GM06990 (cell line): Measurements from ENCODE around the gene MAGEA11.
"Not testable (repeated sequence)": the region's sequence is repeated elsewhere in the genome, so short reads cannot be mapped to it uniquely, and the experiment has no call there.

Experiments
- DNase-seq: peaks from one replicate; pipeline ENCODE4 v3.0.0-alpha.2; 2011; ENCODE audit not compliant: insufficient read length; ENCODE audit errors: extremely low read depth
- H3K27me3 ChIP-seq: replicated peaks from 2 replicates; pipeline ENCODE4 v1.6.0; 2011; ENCODE audit warnings: low read length; ENCODE audit not compliant: control insufficient read depth, insufficient read depth
- H3K36me3 ChIP-seq: 2 replicates; pipeline ENCODE4 v1.5.1; 2011; ENCODE audit warnings: low read length; ENCODE audit not compliant: control insufficient read depth, insufficient read depth
- H3K4me3 ChIP-seq: replicated peaks from 2 replicates; pipeline ENCODE4 v1.5.1; 2011; ENCODE audit warnings: low read depth, mild to moderate bottlenecking, control low read depth, low read length
- TF ChIP-seq, protein P1 (sequence below): IDR thresholded peaks from 2 replicates; pipeline ENCODE4 v1.5.1; 2011; ENCODE audit warnings: low read length, control low read depth, mild to moderate bottlenecking, inconsistent platforms; ENCODE audit not compliant: insufficient read depth, poor library complexity, severe bottlenecking

Gene MAGEA11

DNA sequence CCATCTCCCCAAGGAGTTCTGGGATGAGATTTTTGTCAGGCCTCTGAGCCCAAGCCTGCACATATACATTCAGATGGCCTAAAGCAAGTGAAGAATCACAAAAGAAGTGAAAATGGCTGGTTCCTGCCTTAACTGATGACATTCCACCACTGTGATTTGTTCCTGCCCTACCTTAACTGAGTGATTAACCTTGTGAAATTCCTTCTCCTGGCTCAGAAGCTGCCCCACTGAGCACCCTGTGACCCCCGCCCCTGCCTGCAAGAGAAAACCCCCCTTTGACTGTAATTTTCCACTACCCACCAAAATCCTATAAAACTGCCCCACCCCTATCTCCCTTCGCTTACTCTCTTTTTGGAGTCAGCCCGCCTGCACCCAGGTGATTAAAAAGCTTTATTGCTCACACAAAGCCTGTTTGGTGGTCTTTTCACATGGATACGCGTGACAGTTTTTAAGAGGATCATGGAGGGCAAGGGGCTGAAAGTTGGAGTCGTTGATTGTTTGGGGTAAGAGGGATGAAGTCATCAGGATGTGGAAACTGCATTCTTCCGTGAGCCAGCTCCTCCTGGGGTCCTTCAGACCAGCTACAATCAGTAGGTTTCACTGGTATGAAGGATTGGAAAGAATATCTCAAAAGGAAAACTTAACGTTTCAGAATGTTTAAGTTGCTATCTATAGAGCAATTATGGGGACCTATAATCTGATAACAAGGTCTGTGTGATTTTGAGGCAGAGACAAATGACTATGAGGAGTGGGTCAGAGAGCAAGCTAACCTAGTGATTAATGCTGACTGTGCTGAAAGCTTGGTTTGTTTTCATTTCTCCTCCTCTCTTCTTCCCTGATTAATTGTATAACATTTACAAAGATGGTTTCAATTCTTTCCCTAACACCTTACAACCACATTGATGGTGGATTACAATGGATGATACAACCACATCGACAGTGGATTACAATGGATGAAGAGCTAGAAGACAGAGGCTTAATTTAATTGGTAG lies 28.6 kb upstream of the MAGEA11 start:
- no peaks in the 10 kb centered on the region for H3K36me3 ChIP-seq
- no peaks in the 10 kb centered on the region for H3K27me3 ChIP-seq
- TF ChIP-seq, protein P1, sequence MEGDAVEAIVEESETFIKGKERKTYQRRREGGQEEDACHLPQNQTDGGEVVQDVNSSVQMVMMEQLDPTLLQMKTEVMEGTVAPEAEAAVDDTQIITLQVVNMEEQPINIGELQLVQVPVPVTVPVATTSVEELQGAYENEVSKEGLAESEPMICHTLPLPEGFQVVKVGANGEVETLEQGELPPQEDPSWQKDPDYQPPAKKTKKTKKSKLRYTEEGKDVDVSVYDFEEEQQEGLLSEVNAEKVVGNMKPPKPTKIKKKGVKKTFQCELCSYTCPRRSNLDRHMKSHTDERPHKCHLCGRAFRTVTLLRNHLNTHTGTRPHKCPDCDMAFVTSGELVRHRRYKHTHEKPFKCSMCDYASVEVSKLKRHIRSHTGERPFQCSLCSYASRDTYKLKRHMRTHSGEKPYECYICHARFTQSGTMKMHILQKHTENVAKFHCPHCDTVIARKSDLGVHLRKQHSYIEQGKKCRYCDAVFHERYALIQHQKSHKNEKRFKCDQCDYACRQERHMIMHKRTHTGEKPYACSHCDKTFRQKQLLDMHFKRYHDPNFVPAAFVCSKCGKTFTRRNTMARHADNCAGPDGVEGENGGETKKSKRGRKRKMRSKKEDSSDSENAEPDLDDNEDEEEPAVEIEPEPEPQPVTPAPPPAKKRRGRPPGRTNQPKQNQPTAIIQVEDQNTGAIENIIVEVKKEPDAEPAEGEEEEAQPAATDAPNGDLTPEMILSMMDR = no peak
- no peak for DNase-seq
- no peak overlapping the region for H3K4me3 ChIP-seq

DNA sequence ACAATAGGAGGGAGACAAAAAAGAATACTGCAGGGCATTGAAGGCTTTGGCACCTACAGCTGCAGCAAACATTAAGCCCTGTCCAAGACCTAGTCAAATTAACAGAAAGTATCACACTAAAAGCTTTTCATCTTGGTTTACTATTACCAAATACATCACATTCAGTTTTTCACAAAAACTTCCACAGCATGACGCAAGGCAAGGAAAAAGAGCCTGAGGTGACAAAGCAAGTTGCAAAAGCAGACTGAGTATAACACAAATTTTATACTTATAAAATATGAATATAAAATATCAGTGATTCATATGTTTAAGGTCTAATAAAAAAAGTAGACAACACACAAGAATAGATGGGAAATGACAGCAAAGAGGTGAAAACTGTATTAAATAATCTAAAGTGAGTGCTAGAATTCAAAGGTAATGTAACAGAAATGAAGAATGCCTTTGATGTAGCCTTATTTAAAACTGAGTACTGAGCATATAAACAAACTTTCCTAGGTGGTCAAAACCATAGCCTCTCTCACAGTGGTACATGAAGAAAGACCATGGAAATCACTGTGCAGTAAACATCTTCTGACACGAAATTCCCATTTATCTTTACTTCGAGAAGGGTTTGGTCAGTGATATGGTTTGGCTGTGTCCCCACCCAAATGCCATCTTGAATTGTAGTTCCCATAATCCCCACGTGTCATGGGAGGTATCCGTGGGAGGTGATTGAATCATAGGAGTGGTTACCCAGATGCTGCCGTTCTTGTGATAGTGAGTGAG lies 27.7 kb upstream of the MAGEA11 start:
- H3K4me3 ChIP-seq = no peak overlapping the region
- DNase-seq = no peak
- no peaks in the 10 kb centered on the region for H3K27me3 ChIP-seq
- TF ChIP-seq, protein P1 = no peak
- no peaks in the 10 kb centered on the region for H3K36me3 ChIP-seq

DNA sequence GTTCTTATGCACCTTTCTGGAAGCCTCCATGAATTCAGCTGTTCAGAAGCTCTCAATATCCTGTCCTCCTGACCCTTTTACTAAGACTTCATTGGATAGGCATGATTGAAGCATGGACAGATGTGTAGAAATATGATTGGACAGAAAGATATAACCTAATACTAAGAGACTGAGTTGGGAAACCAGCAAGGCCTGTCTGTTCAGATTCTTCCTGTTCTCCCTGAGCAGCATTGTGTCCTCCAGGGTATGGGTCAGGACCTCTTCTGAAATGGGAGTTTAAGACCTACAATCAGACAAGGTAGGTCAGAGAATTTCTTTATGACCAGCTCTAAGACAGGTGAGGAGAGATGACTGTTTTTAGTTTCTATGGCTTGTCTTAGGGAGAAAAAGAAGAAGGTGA lies 23.9 kb upstream of the MAGEA11 start:
- no peak for DNase-seq
- Histone ChIP-seq H3K4me3 (no peak overlapping the region), H3K27me3 (no peaks in the 10 kb centered on the region), H3K36me3 (no peaks in the 10 kb centered on the region)
- TF ChIP-seq, protein P1 = no peak

DNA sequence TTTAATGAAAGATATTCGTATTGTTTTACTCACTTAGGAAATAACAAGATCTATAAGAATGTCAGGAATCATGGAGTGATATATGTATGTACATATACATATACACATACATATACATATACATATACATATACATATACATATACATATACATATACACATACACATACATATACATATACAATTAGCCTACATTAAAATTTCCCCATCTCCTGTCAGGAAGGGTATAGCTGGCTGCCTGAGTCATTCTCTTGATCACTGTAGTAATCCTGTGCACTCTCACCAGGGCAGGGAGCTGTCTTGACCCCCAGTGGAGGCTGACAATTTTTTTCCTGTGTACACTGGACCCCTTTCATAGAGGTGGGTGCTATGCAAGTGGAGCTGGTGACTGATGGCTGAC lies 23.3 kb upstream of the MAGEA11 start:
- Histone ChIP-seq H3K36me3 (no peaks in the 10 kb centered on the region), H3K27me3 (no peaks in the 10 kb centered on the region), H3K4me3 (no peak overlapping the region)
- no peak for DNase-seq
- TF ChIP-seq, protein P1 = no peak

DNA sequence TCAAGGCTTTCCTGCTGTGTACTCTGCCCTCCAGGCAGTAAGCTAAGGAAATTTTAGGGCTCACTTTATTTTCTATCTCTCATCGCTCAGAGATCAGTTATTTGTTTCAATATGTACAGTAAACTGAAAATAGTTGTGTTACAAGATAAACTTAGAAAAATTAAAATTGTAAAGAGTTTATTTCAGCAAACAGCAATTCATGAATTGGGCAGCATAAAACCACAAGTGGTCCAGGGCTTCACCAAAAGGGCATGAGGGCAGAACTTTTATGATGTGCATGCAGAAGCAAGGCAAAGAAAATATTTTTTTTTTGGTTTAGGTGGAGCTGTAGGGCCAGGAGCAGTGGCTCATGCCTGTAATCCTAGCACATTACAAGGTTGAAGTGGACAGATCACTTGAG lies 20.1 kb upstream of the MAGEA11 start:
- Histone ChIP-seq H3K4me3 (no peak overlapping the region), H3K36me3 (no peaks in the 10 kb centered on the region), H3K27me3 (no peaks in the 10 kb centered on the region)
- TF ChIP-seq, protein P1 = no peak
- no peak for DNase-seq

DNA sequence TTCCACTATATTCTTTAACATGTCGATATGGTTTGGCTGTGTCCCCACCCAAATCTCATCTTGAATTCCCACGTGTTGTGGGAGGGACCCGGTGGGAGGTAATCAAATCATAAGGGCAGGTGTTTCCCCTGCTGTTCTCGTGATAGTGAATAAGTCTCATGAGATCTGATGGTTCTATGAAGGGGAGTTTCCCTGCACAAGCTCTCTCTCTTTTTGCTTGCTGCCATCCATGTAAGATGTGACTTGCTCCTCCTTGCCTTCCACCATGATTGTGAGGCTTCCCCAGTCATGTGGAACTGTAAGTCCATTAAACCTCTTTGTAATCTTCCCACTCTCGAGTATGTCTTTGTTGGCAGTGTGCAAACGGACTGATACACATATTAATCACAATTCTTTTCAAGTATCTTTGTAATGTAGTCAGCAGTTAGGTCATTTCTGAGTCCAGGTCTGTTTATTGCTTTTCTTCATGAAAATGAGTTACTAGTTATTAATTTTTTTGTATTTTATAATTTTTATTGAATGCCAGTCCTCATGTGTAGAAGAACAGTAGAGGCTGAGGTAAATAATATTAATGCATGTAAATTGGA lies 19.1 kb upstream of the MAGEA11 start:
- H3K27me3 ChIP-seq, H3K4me3 ChIP-seq, H3K36me3 ChIP-seq, DNase-seq: not testable (repeated sequence)
